ENCODE measurements around the gene THUMPD3.

DNA sequence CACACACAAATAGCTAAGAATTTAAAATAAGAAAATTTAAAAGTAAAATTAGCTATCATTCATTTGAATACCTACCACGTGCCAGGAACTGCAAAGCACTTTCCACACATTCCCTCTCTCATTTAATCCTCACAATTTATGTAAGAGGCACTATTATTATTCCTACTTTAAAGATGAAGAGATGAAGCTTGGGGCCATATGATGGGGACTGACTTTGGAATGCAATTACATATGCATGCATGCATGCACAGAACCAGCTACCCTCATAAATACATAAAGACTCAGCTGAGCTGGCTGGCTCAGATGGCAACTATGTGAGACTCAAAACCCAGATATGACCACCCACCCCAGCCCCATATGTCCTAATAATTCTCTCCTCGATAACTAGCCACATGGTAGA, 31.7 kb upstream of the THUMPD3 start:
- TF ChIP-seq EGR1 (IDR thresholded peaks at IDR 0.05), result no peak
- TF ChIP-seq CREB1 (IDR thresholded peaks at IDR 0.05; ENCODE audit: low read depth), result no peak

All from Ishikawa (cell line).